Measurements from ENCODE around the gene IMPG2. TPM values are rescaled to one million over a fixed set of nuclear protein-coding genes. Genes with fewer than 3 reads are reported as not detected.

Gene IMPG2
- 0.29 TPM for total RNA-seq
- long read RNA-seq, result 0 reads

GRCh38 chr3:101320475-101320874, at the start of gene IMPG2:
IMPG2 (minus strand) TSS chr3:101320575; CDS start chr3:101320372, 203 bp downstream.
- no peak for ATAC-seq
- intact Hi-C loops (cut with DNase I), result no loop called here
- Histone ChIP-seq H3K4me3 (no peak within 1 kb of the TSS), H3K27me3 (no peaks in the 10 kb centered on the region), H3K27ac (no peak within 1 kb of the TSS), H3K36me3 (peaks cover 8% of the 10 kb centered on the region), H3K9me3 (no peaks in the 10 kb centered on the region), H3K4me1 (no peaks in the 10 kb centered on the region)
- no peak for DNase-seq
- no peak for TF ChIP-seq CTCF (IDR thresholded peaks at IDR 0.05)

GRCh38 chr3:101362406-101362805, 42.0 kb upstream of the IMPG2 start:
- Histone ChIP-seq H3K27me3 (no peaks in the 10 kb centered on the region), H3K9me3 (no peaks in the 10 kb centered on the region), H3K27ac (no peak overlapping the region), H3K4me1 (no peaks in the 10 kb centered on the region), H3K36me3 (peaks cover 38% of the 10 kb centered on the region), H3K4me3 (no peak overlapping the region)
- ATAC-seq (no peak), DNase-seq (no peak)
- intact Hi-C loops (cut with DNase I), result no loop called here
- TF ChIP-seq CTCF (IDR thresholded peaks at IDR 0.05), result no peak

GRCh38 chr3:101351829-101352228, 31.5 kb upstream of the IMPG2 start:
- H3K27me3 ChIP-seq, result no peaks in the 10 kb centered on the region
- H3K9me3 ChIP-seq, result no peaks in the 10 kb centered on the region
- ATAC-seq (no peak), DNase-seq (no peak)
- no peak overlapping the region for H3K27ac ChIP-seq
- no peak overlapping the region for H3K4me3 ChIP-seq
- intact Hi-C loops (cut with DNase I), result no loop called here
- peaks cover under 1% of the 10 kb centered on the region for H3K36me3 ChIP-seq
- no peak for TF ChIP-seq CTCF (IDR thresholded peaks at IDR 0.05)
- H3K4me1 ChIP-seq, result no peaks in the 10 kb centered on the region

GRCh38 chr3:101340591-101340990, 20.2 kb upstream of the IMPG2 start:
- Histone ChIP-seq H3K4me3 (no peak overlapping the region), H3K9me3 (no peaks in the 10 kb centered on the region), H3K27ac (no peak overlapping the region), H3K27me3 (no peaks in the 10 kb centered on the region), H3K36me3 (peaks cover 11% of the 10 kb centered on the region), H3K4me1 (no peaks in the 10 kb centered on the region)
- no peak for TF ChIP-seq CTCF (IDR thresholded peaks at IDR 0.05)
- ATAC-seq (no peak), DNase-seq (no peak)
- intact Hi-C loops (cut with DNase I), result no loop called here

- intact Hi-C loops (cut with DNase I), result no loop called here
- Histone ChIP-seq H3K27ac (no peak overlapping the region), H3K9me3 (no peaks in the 10 kb centered on the region), H3K27me3 (no peaks in the 10 kb centered on the region), H3K36me3 (peaks cover 13% of the 10 kb centered on the region), H3K4me1 (no peaks in the 10 kb centered on the region), H3K4me3 (no peak overlapping the region)
- TF ChIP-seq CTCF (IDR thresholded peaks at IDR 0.05), result no peak
- ATAC-seq (no peak), DNase-seq (no peak)
These were observed 13.5 kb upstream of the IMPG2 start for GRCh38 chr3:101333883-101334282.

- no peak overlapping the region for H3K4me3 ChIP-seq
- no peak overlapping the region for H3K27ac ChIP-seq
- no peaks in the 10 kb centered on the region for H3K9me3 ChIP-seq
- ATAC-seq, result no peak
- DNase-seq, result no peak
- peaks cover 53% of the 10 kb centered on the region for H3K36me3 ChIP-seq
- intact Hi-C loops (cut with DNase I), result no loop called here
- H3K4me1 ChIP-seq, result no peaks in the 10 kb centered on the region
- TF ChIP-seq CTCF (IDR thresholded peaks at IDR 0.05), result no peak
- no peaks in the 10 kb centered on the region for H3K27me3 ChIP-seq
These were observed 8.8 kb upstream of the IMPG2 start for GRCh38 chr3:101329016-101329673.
